Natural killer cell (primary cell): ENCODE measurements around the gene ATP1A4. TPM values are rescaled to one million over a fixed set of nuclear protein-coding genes. Genes with fewer than 3 reads are reported as not detected.

ENCODE experiments used
- ATAC-seq, 3 donors: fragments of 150-1000 bp in 2 of 3; fragments of 200-7000 bp in 1 of 3; cut with Tn5 transposase; 1 replicate in 1 of 3; 2 replicates in 2 of 3; pipeline ENCODE4 v1.10.0; 2021; ENCODE audit warnings: mild to moderate bottlenecking in 2 of 3, moderate library complexity in 2 of 3
- DNase-seq, 2 donors: peaks; one replicate each; pipeline versions ENCODE4 v3.0.0 to v3.0.0-alpha.2; 2013 to 2021; ENCODE audit warnings: mixed read lengths in 1 of 2
- H3K27ac ChIP-seq: one replicate; pipeline ENCODE4 v1.5.1; 2013; ENCODE audit warnings: mild to moderate bottlenecking, low read length
- H3K27me3 ChIP-seq: one replicate; pipeline ENCODE4 v1.6.1; 2013; ENCODE audit warnings: low read length; ENCODE audit not compliant: control insufficient read depth, insufficient read depth
- H3K36me3 ChIP-seq: one replicate; pipeline ENCODE4 v1.6.1; 2013; ENCODE audit warnings: low read length; ENCODE audit not compliant: control insufficient read depth, insufficient read depth
- H3K4me1 ChIP-seq: one replicate; pipeline ENCODE4 v1.6.1; 2013; ENCODE audit warnings: low read length; ENCODE audit not compliant: control insufficient read depth, insufficient read depth
- H3K4me3 ChIP-seq: one replicate; pipeline ENCODE4 v1.5.1; 2013; ENCODE audit warnings: low read length
- H3K9me3 ChIP-seq: one replicate; pipeline ENCODE4 v1.6.1; 2013; ENCODE audit warnings: low read length; ENCODE audit not compliant: control insufficient read depth, insufficient read depth
- H3K27ac Mint-ChIP-seq, 2 donors: one replicate each; pipeline ENCODE4 v1.8.0; 2022; ENCODE audit warnings: mild to moderate bottlenecking in 2 of 2, mixed read lengths in 2 of 2, moderate library complexity in 1 of 2
- H3K27me3 Mint-ChIP-seq, 2 donors: one replicate each; pipeline ENCODE4 v1.8.0; 2022; ENCODE audit warnings: low read depth in 2 of 2, mixed read lengths in 2 of 2
- H3K36me3 Mint-ChIP-seq: one replicate; pipeline ENCODE4 v1.8.0; 2022; ENCODE audit warnings: mixed read lengths
- H3K4me1 Mint-ChIP-seq, 2 donors: one replicate each; pipeline ENCODE4 v1.8.0; 2022; ENCODE audit warnings: mixed read lengths in 2 of 2
- H3K4me3 Mint-ChIP-seq: one replicate; pipeline ENCODE4 v1.8.0; 2022; ENCODE audit warnings: mild to moderate bottlenecking, moderate library complexity, mixed read lengths
- H3K9me3 Mint-ChIP-seq, 2 donors: one replicate each; pipeline ENCODE4 v1.8.0; 2022; ENCODE audit warnings: mixed read lengths in 2 of 2
- WGBS: methylation state at CpG from one replicate; pipeline ENCODE4 v1.1.7; 2013; ENCODE audit warnings: missing lambda C conversion rate; ENCODE audit not compliant: insufficient coverage; 5-methylcytosine and 5-hydroxymethylcytosine counted together
- intact Hi-C: fragments of 100-400 bp; cut with micrococcal nuclease; formaldehyde crosslinking; loops from one replicate; pipeline ENCODE4 v1.14.2; 2022
- total RNA-seq, 4 donors: library from RNA; stranded (reverse); fragments of 120-200 nt in 1 of 4; gene quantifications; one replicate each; pipeline versions ENCODE4 v1.2.3 to v1.2.4, GENCODE V29; 2013 to 2022
- TF ChIP-seq, protein P1 (sequence below): fragments of 200-600 bp; IDR thresholded peaks from one replicate; pipeline ENCODE4 v1.8.0; 2022; ENCODE audit warnings: antibody characterized with exemption

The ATP1A4 gene
- total RNA-seq, 3 donors from 2014 or later (not counting 1 experiment from before 2014, with no cell fraction given): not detected

DNA sequence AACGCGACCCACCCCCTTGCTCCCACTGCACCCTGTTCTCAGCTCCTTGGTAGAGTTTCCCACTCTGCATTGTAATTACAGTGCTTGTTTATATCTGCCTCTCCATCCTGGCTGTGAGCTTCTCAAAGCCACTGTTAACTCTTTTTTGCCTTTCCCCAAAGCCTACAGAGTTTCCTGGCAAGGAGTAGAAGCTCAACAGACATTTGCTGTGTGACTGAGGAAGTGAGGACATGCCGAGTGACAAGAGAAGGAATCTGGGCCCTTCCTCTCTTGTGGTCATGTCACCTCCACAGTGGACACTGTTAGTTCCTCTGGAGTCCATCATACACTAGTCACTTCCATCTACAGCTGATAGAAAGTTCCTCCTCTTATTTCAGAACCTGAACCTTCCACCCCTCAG is 46.9 kb upstream of the ATP1A4 start:
- no peak overlapping the region for H3K27ac Mint-ChIP-seq
- no peak for ATAC-seq
- H3K27me3 Mint-ChIP-seq: peaks cover 0 to 7% of the 10 kb centered on the region in 2 donors
- no peak overlapping the region for H3K4me3 Mint-ChIP-seq
- intact Hi-C loops: no loop called here
- no peaks in the 10 kb centered on the region for H3K9me3 Mint-ChIP-seq
- H3K27me3 ChIP-seq: no peaks in the 10 kb centered on the region
- WGBS: 70% methylated on average over 3 of the region's 3 CpGs
- peaks cover 23 to 28% of the 10 kb centered on the region in 2 donors for H3K4me1 Mint-ChIP-seq
- no peak for DNase-seq
- no peaks in the 10 kb centered on the region for H3K36me3 Mint-ChIP-seq
- TF ChIP-seq, protein P1, sequence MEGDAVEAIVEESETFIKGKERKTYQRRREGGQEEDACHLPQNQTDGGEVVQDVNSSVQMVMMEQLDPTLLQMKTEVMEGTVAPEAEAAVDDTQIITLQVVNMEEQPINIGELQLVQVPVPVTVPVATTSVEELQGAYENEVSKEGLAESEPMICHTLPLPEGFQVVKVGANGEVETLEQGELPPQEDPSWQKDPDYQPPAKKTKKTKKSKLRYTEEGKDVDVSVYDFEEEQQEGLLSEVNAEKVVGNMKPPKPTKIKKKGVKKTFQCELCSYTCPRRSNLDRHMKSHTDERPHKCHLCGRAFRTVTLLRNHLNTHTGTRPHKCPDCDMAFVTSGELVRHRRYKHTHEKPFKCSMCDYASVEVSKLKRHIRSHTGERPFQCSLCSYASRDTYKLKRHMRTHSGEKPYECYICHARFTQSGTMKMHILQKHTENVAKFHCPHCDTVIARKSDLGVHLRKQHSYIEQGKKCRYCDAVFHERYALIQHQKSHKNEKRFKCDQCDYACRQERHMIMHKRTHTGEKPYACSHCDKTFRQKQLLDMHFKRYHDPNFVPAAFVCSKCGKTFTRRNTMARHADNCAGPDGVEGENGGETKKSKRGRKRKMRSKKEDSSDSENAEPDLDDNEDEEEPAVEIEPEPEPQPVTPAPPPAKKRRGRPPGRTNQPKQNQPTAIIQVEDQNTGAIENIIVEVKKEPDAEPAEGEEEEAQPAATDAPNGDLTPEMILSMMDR: no peak
- H3K36me3 ChIP-seq: no peaks in the 10 kb centered on the region
- H3K4me1 ChIP-seq: peaks cover 19% of the 10 kb centered on the region
- no peaks in the 10 kb centered on the region for H3K9me3 ChIP-seq
- H3K27ac ChIP-seq: no peak overlapping the region
- no peak overlapping the region for H3K4me3 ChIP-seq

DNA sequence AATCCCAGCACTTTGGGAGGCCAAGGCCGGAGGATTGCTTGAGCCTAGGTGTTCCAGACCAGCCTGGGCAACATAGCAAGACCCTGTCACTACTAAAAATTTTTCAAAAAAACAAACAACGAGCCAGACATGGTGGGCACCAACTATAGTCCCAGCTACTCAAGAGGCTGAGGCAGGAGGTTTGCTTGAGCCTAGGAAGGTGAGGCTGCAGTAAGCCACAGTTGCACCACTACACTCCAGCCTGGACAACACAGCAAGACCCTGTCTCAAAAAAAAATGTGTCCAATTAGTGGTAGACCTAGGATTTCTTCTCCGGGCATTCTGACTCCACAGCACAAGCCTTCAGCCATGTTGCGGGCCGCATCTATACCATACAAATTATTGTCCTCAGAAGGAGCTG is 46.2 kb upstream of the ATP1A4 start:
- Mint-ChIP-seq H3K9me3 (no peaks in the 10 kb centered on the region), H3K27ac (no peak overlapping the region), H3K4me1 (peaks cover 21 to 25% of the 10 kb centered on the region in 2 donors), H3K36me3 (no peaks in the 10 kb centered on the region), H3K4me3 (no peak overlapping the region), H3K27me3 (peaks cover under 1 to 7% of the 10 kb centered on the region in 2 donors)
- 92% methylated on average over 5 of the region's 5 CpGs for WGBS
- TF ChIP-seq, protein P1: no peak
- Histone ChIP-seq H3K4me1 (peaks cover 19% of the 10 kb centered on the region), H3K4me3 (no peak overlapping the region), H3K9me3 (no peaks in the 10 kb centered on the region), H3K27me3 (no peaks in the 10 kb centered on the region), H3K27ac (no peak overlapping the region), H3K36me3 (no peaks in the 10 kb centered on the region)
- DNase-seq (no peak), ATAC-seq (no peak)
- intact Hi-C loops: no loop called here

DNA sequence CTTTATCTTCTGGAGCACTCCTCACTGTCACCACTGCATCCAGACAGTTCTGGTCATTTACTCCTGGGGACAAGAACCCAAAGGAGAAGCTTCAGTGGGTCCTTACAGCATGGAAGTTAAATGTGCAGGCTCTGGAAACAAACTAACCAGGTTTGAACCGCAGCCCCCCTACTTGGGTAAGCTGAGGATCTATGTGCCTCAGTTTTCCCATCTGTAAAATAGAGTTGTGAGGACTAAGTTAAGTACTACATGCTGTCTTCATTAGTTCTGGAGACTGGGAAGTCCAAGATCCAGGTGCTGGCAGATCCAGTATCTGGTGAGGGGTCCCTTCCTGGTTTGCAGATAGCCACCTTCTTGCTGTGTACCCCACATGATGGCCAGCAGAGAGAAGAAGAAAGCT is 43.9 kb upstream of the ATP1A4 start:
- intact Hi-C loops: no loop called here
- WGBS: 100% methylated on average over 1 of the region's 1 CpG

More for the DNA sequence above, 43.9 kb upstream of the ATP1A4 start:
- no peak for DNase-seq
- no peaks in the 10 kb centered on the region for H3K9me3 Mint-ChIP-seq
- H3K36me3 Mint-ChIP-seq: no peaks in the 10 kb centered on the region
- Histone ChIP-seq H3K9me3 (no peaks in the 10 kb centered on the region), H3K4me1 (peaks cover 9% of the 10 kb centered on the region), H3K27ac (no peak overlapping the region), H3K27me3 (no peaks in the 10 kb centered on the region), H3K4me3 (no peak overlapping the region), H3K36me3 (no peaks in the 10 kb centered on the region)
- TF ChIP-seq, protein P1: no peak
- H3K27me3 Mint-ChIP-seq: peaks cover 6 to 14% of the 10 kb centered on the region in 2 donors
- no peak for ATAC-seq
- H3K27ac Mint-ChIP-seq: no peak overlapping the region
- H3K4me1 Mint-ChIP-seq: peaks cover 9 to 10% of the 10 kb centered on the region in 2 donors
- no peak overlapping the region for H3K4me3 Mint-ChIP-seq
